Left ventricle myocardium inferior (tissue), 1 donor: ENCODE data around the gene ORM2. TPM values are rescaled to one million over a fixed set of nuclear protein-coding genes. Genes with fewer than 3 reads are reported as not detected.
"Not testable (repeated sequence)": the region's sequence is repeated elsewhere in the genome, so short reads cannot be mapped to it uniquely, and the experiment has no call there.

Experiments used
- DNase-seq: peaks from one replicate; pipeline ENCODE4 v3.0.0-alpha.2; 2020
- H3K27ac ChIP-seq: fragments of 200-600 bp; replicated peaks from 2 replicates; pipeline ENCODE4 v1.8.0; 2021
- H3K27me3 ChIP-seq: fragments of 200-600 bp; 2 replicates; pipeline ENCODE4 v1.8.0; 2021; ENCODE audit warnings: low read depth
- H3K36me3 ChIP-seq: fragments of 200-600 bp; 2 replicates; pipeline ENCODE4 v1.8.0; 2021
- H3K4me1 ChIP-seq: fragments of 200-600 bp; 2 replicates; pipeline ENCODE4 v1.8.0; 2021
- H3K4me3 ChIP-seq: fragments of 200-600 bp; 2 replicates; pipeline ENCODE4 v1.8.0; 2021; ENCODE audit warnings: mild to moderate bottlenecking, moderate library complexity
- H3K9me3 ChIP-seq: fragments of 200-600 bp; replicated peaks from 2 replicates; pipeline ENCODE4 v1.8.0; 2021
- intact Hi-C: fragments of 100-400 bp; cut with micrococcal nuclease; formaldehyde crosslinking; loops from one replicate; pipeline ENCODE4 v1.11.0; 2022
- long read RNA-seq: library from polyadenylated mRNA; unstranded; transcript quantifications from one replicate; pipeline ENCODE4 v2.0.0, GENCODE V29; 2021
- total RNA-seq: library from RNA; stranded (reverse); fragmentation: NEBNext Ultra II Directional; extraction: Animal tissue kit (Norgen Biotek cat#: 25700); gene quantifications from one replicate; pipeline ENCODE4 v1.2.1, GENCODE V29; 2021
- TF ChIP-seq, protein P1 (sequence below): fragments of 200-600 bp; IDR thresholded peaks from 2 replicates; pipeline ENCODE4 v1.8.0; 2021; ENCODE audit warnings: antibody characterized with exemption, mild to moderate bottlenecking, borderline replicate concordance
- donor health status: DM: no; HTN: yes; CAD: no; lungs with severe emphysema.

Gene ORM2
- total RNA-seq = not detected
- long read RNA-seq = 0 reads

DNA sequence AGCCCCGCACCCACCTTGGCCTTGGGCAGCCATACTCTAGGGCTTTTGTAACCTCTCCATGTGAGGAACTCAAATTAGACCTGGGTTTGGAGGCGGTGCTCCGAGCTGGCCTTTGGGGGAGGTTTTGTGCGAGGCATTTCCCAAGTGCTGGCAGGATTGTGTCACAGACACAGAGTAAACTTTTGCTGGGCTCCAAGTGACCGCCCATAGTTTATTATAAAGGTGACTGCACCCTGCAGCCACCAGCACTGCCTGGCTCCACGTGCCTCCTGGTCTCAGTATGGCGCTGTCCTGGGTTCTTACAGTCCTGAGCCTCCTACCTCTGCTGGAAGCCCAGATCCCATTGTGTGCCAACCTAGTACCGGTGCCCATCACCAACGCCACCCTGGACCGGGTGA lies at the start of gene ORM2:
Gene ORM2, plus strand, starts transcription at position 245 of the 398 bp plus-strand sequence. Its CDS starts 36 bp downstream, at position 281.
- H3K27ac ChIP-seq, H3K4me1 ChIP-seq, H3K9me3 ChIP-seq, H3K4me3 ChIP-seq, H3K36me3 ChIP-seq, intact Hi-C loops, DNase-seq: not testable (repeated sequence)
- peaks cover 13% of the 10 kb centered on the region for H3K27me3 ChIP-seq

DNA sequence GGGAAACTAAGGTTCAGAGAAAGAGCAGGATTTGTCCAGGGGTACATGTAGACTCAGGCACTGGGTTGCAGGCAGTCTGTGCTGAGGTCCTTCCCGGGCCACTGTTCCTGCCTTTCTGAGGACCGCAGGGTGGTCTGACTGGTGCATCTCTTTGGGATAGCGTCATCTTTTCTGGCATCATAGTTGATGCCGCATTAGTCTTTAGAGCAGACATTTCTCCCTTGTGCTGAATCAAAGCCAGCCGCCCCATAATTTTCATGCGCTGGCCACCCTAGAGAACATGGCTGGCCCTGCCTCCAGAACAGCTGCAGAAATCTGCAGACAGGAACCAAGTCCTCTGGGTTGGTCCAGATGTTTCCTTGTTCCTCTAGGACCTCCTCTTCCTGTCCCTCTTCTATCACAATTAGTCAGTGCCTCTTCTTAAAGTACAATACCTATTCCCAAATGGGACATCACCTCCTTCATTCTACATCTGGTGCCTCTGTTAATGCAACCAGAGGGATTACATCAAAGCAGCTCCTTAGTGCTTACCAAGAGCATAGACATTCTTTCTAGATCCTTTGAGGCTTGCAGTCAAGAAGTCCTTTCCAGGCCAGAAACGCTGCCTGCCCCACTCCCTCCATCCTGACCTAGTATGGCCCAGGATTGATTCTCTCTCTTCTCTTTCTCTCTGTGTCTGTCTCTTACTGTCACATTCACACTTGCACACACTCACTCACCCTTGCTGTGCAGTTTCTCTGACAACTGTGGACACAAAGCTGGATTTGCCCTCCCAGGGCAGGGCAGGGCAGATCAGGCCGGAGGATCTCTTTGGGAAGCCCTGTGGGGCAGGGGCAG lies 48.8 kb upstream of the ORM2 start:
- intact Hi-C loops = no loop called here
- Histone ChIP-seq H3K27me3 (no peaks in the 10 kb centered on the region), H3K9me3 (no peaks in the 10 kb centered on the region), H3K36me3 (no peaks in the 10 kb centered on the region), H3K4me1 (peaks cover 9% of the 10 kb centered on the region), H3K27ac (peak overlapping the region; percentile 57), H3K4me3 (no peak overlapping the region)
- DNase-seq = peak; percentile 47
- TF ChIP-seq, protein P1, sequence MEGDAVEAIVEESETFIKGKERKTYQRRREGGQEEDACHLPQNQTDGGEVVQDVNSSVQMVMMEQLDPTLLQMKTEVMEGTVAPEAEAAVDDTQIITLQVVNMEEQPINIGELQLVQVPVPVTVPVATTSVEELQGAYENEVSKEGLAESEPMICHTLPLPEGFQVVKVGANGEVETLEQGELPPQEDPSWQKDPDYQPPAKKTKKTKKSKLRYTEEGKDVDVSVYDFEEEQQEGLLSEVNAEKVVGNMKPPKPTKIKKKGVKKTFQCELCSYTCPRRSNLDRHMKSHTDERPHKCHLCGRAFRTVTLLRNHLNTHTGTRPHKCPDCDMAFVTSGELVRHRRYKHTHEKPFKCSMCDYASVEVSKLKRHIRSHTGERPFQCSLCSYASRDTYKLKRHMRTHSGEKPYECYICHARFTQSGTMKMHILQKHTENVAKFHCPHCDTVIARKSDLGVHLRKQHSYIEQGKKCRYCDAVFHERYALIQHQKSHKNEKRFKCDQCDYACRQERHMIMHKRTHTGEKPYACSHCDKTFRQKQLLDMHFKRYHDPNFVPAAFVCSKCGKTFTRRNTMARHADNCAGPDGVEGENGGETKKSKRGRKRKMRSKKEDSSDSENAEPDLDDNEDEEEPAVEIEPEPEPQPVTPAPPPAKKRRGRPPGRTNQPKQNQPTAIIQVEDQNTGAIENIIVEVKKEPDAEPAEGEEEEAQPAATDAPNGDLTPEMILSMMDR = no peak

DNA sequence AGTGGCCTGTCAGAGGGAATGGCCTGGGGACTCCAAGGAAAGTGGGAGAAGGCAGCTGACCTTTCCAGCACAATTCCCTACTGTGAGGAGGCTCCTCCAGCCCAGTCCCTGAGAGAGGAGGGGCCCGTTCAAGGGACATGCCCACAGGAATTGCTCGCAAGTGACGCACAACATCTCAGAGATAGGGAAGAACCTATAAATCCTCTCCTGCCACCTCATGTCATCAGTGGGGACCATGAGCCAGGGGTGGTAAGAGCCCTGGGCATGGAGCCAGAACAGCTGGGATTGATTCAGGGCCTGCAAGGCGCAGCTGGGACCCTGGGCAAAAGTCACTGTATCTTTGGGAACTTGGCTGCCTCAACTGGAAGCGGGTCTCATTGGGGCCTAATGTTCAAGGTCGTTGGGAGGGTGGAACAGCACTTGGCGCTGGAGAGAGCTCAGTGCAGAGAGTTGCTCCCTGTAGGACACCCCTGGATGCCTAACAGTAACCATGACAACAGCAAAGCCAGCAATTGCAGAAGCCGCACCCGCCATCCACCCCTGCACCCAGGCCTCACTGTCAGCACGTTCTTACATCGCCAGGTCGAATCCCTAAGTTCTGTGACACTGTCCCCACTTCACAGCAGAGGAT lies 48.1 kb upstream of the ORM2 start:
- no peaks in the 10 kb centered on the region for H3K27me3 ChIP-seq
- no peak overlapping the region for H3K4me3 ChIP-seq
- H3K4me1 ChIP-seq = peaks cover 9% of the 10 kb centered on the region
- H3K9me3 ChIP-seq = no peaks in the 10 kb centered on the region
- TF ChIP-seq, protein P1 = no peak
- peak; percentile 72 for DNase-seq
- H3K27ac ChIP-seq = peak overlapping the region; percentile 57
- intact Hi-C loops = no loop called here
- no peaks in the 10 kb centered on the region for H3K36me3 ChIP-seq

DNA sequence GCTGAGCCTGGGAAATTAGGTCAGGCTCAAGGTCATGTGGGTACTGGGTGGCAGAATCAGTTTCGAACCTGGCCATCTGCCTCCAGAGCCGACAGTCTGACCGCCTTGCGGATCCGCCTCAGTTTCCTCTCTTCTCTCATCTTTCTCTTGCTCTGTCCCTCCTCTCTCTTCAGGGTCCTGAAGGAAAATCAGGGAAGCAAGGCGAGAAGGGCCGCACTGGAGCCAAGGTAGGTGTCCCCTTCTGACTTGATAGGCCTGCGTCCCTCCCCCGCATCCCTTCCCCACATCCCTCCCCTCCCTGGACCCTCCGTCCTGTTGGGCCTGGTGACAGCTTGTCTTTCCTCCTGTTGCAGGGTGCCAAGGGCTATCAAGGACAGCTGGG lies 47.6 kb upstream of the ORM2 start:
- intact Hi-C loops = no loop called here
- Histone ChIP-seq H3K4me3 (no peak overlapping the region), H3K27ac (no peak overlapping the region), H3K4me1 (peaks cover 9% of the 10 kb centered on the region), H3K9me3 (no peaks in the 10 kb centered on the region), H3K27me3 (no peaks in the 10 kb centered on the region), H3K36me3 (no peaks in the 10 kb centered on the region)
- TF ChIP-seq, protein P1 = no peak
- peak; percentile 10 for DNase-seq

DNA sequence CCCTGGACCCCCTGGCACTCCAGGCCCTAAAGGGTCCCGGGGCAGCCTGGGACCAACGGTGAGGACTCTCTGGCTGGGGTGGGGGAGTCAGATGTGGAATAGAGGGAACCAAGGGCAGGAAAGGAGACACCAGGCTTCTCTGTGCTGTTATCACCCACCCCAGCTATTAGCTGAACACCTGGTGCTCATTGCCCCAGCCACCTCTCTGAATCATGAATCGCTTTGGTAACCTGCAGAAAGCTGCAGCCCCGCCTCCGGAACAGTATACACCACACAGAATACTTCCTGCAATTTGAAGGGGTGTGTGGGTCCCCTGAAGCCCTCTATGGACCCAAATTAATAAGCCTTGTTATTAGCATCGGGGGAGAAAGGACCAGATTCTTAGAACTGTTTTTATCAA lies 47.2 kb upstream of the ORM2 start:
- Histone ChIP-seq H3K4me3 (no peak overlapping the region), H3K27me3 (no peaks in the 10 kb centered on the region), H3K9me3 (no peaks in the 10 kb centered on the region), H3K36me3 (no peaks in the 10 kb centered on the region), H3K4me1 (peaks cover 9% of the 10 kb centered on the region), H3K27ac (no peak overlapping the region)
- peak; percentile 6 for DNase-seq
- TF ChIP-seq, protein P1 = no peak
- intact Hi-C loops = no loop called here

DNA sequence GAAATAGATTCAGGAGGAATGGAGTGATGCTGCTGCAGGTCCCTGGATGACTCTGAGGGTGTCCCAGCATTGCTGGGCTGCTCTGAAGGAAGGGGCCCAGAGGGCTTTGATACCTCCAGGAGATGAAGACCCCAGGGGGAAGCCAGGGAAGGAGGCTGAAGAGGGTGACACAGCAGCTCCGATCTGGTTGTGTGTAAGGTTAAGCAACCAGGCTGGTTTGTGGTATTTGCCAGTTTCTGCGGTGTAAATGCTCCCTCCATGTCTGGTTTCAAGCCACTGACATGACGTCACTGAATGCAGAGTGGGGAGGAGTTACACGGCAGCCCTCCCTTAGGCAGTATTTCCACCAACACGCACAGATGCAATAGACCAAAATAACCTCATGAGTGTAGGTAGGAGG lies 46.7 kb upstream of the ORM2 start:
- intact Hi-C loops = no loop called here
- H3K9me3 ChIP-seq = no peaks in the 10 kb centered on the region
- peak; percentile 1 for DNase-seq
- H3K4me1 ChIP-seq = peaks cover 9% of the 10 kb centered on the region
- H3K27me3 ChIP-seq = no peaks in the 10 kb centered on the region
- no peak overlapping the region for H3K27ac ChIP-seq
- H3K36me3 ChIP-seq = no peaks in the 10 kb centered on the region
- no peak overlapping the region for H3K4me3 ChIP-seq
- TF ChIP-seq, protein P1 = no peak
